GM19328 (cell line): Measurements from ENCODE around the gene TMEM86A.
"Not testable (repeated sequence)": the region's sequence is repeated elsewhere in the genome, so short reads cannot be mapped to it uniquely, and the experiment has no call there.

Experiments
- ATAC-seq: cut with Tn5 transposase; IDR thresholded peaks from one replicate; pipeline ENCODE4 v1.9.1; 2021; ENCODE audit warnings: mild to moderate bottlenecking, moderate library complexity; ENCODE audit not compliant: unreplicated experiment

Gene TMEM86A, protein sequence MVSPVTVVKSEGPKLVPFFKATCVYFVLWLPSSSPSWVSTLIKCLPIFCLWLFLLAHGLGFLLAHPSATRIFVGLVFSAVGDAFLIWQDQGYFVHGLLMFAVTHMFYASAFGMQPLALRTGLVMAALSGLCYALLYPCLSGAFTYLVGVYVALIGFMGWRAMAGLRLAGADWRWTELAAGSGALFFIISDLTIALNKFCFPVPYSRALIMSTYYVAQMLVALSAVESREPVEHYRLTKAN

GRCh38 chr11:18698341-18699268 is at the start of gene TMEM86A:
Gene TMEM86A (plus strand): TSS chr11:18698779. CDS start chr11:18698887, 108 bp downstream.
- peak; percentile 87 for ATAC-seq

- ATAC-seq: no peak
Observed at GRCh38 chr11:18650353-18650752, 48.2 kb upstream of the TMEM86A start.

DNA sequence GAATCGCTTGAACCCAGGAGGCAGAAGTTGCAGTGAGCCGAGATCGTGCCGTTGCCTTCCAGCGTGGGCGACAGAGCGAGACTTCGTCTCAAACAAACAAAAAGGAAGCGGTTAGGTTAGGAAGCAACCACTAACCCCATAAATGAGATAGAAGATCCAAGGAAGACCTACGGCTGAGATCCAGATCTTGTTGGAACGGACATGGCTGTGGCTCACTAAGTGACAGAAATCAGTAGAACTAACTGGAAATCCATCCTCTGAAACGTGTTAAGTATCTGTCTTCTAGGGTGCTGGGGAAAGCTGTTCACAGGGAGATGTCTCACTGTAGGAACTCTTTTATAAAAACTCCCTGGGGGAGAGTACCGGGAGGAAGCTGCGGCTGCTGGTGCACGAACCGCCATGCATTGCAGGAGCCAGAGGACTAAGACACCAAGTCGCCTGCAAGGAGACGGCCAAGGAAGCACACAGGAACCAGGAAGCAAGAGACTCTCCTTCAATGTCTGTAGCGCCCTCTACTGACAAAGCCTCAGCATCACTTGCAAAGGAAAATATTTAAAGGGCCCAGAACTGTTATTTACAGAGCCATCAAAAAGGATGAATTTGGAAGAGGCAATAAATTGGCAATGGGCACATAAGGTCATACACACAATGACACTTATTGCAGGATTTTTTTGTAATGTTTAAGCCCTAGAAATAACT is 47.6 kb upstream of the TMEM86A start:
- no peak for ATAC-seq

DNA sequence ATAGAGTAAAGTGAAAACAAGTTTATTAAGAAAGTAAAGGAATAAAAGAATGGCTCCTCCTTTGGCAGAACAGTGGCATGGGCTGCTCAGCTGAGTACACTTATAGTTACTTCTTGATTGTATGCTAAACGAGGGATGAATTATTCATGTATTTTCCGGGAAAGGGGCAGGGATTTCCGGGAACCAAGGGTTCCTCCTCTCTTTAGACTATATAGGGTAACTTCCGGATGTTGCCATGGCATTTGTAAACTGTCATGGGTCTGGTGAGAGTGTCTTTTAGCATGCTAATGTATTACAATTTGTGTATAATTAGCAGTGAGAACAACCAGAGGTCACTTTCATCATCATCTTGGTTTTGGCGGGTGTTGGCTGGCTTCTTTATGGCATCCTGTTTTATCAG is 40.9 kb upstream of the TMEM86A start:
- ATAC-seq: no peak

GRCh38 chr11:18665353-18665872 is 33.2 kb upstream of the TMEM86A start:
- not testable (repeated sequence) for ATAC-seq

GRCh38 chr11:18668131-18668530 is 30.4 kb upstream of the TMEM86A start:
- no peak for ATAC-seq

DNA sequence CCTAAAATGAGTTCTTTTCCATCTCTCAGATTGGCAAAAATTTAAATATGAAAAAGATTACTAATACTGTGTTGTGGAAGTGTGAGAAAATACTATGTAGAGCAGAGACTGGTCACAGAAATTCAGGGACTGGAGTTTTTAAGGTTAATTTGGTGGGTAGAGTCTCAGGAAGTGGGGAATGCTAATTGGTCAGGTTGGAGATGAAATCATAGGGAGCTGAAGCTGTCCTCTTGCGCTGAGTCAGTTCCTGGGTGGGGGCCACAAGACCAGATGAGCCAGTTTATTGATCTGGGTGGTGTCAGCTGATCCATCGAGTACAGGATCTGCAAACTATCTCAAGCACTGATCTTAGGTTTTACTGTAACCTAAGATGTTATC is 29.4 kb upstream of the TMEM86A start:
- no peak for ATAC-seq

DNA sequence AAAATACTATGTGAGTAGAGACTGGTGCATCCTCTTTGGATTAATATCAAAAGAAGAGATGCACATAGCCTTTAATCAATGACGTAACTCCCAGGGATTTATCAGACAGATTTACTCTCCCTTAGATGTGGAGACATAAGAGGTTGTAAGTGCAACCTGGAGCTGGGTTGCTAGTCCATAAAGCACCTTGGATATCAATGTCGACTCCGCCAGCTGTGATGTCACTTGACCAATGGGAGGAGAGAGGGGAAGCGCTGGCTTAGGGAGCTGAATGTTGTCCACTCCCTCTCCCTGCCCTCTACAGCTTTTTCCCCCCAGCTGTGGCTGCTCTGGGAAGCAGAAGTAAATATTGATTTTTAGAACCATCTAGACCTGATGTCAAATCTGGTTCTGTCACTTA is 28.9 kb upstream of the TMEM86A start:
- no peak for ATAC-seq

GRCh38 chr11:18671246-18671645 is 27.3 kb upstream of the TMEM86A start:
- ATAC-seq: no peak

DNA sequence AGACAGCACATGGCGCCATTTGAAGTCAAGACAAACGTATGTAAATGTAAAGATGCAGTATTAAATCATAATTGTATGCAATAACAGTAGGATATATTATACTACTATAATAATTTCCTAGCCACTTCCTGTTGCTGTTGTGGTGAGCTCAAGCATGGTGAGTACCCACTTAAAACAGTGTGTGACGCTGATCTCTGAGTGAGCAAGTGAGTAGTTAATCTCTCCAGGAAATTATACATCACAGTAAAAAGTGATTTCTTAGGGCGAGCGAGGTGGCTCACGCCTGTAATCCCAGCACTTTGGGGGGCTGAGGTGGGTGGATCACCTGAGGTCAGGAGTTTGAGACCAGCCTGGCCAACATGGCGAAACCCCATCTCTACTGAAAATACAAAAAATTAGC is 26.4 kb upstream of the TMEM86A start:
- not testable (repeated sequence) for ATAC-seq

- ATAC-seq: no peak
Observed at GRCh38 chr11:18676803-18677202, 21.8 kb upstream of the TMEM86A start.

- no peak for ATAC-seq
Observed at GRCh38 chr11:18677560-18677959, 21.0 kb upstream of the TMEM86A start.

DNA sequence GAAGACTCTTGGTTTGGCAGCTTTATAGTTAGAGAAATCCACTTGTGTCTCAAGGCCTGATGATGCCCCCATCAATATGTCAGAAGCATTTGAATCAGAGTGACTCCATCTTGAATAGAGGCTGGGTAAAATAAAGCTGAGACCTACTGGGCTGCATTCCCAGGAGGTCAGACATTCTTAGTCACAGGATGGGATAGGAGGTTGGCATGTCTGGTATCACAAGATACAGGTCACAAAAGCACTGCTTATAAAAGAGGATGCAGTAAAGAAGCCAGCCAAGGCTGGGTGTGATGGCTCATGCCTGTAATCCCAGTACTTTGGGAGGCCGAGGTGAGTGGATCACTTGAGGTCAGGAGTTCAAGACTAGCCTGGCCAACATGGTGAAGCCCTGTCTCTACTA is 16.6 kb upstream of the TMEM86A start:
- ATAC-seq: not testable (repeated sequence)

DNA sequence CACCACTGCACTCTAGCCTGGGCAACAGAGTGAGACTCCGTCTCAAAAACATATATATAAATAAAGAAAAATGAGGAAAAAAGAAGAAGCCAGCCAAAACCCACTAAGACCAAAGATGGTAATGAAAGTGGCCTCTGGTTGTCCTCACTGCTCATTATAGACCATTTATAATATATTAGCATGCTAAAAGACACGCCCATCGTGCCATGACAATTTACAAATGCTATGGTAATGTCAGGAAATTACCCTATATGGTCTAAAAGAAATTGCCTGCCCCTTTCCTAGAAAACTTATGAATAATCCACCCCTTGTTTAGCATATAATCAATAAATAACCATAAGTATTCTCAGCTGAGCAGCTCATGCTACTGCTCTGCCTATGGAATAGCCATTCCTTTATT is 16.1 kb upstream of the TMEM86A start:
- no peak for ATAC-seq

DNA sequence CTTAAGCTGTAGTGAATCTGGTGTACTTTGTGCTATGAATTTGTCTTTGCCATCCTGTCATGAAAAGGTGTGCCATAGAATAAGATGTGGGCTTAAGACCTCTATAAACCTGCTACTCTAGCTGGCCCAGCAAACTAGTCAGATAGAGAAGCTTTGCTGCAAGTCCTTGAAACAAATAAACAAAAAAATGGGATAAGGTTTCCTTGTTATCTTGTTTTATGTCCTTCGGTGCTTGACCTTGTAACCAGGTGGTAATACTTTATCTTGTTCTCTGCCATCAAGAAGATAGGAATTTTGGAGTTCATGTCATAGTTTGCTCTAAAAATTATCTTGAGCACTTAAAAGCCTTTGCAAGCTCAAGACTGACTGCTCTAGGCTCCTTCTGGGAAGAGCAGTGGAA is 14.3 kb upstream of the TMEM86A start:
- ATAC-seq: no peak

DNA sequence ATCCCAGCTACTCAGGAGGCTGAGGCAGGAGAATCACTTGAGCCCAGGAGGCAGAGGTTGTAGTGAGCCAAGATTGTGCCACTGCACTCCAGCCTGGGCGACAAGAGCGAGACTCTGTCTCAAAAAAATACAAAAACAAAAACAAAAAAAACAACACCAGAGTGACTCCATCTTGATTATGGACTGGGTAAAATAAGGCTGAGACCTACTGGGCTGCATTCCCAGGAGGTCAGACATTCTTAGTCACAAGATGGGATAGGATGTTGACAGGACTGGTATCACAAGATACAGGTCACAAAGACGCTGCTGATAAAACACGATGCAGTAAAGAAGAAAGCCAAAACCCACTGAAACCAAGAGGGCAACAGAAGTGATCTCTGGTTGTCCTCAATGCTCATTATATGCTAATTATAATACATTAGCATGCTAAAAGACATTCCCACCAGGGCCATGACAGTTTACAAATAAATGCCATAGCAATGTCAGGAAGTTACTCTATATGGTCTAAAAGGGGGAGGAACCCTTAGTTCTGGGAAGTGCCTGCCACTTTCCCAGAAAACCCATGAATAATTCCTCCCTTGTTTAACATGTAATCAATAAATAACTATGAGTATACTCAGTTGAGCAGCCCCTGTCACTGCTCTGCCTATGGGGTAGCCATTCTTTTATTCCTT is 7.0 kb upstream of the TMEM86A start:
- not testable (repeated sequence) for ATAC-seq

- ATAC-seq: no peak
Observed at GRCh38 chr11:18692941-18693760, 5.4 kb upstream of the TMEM86A start.

DNA sequence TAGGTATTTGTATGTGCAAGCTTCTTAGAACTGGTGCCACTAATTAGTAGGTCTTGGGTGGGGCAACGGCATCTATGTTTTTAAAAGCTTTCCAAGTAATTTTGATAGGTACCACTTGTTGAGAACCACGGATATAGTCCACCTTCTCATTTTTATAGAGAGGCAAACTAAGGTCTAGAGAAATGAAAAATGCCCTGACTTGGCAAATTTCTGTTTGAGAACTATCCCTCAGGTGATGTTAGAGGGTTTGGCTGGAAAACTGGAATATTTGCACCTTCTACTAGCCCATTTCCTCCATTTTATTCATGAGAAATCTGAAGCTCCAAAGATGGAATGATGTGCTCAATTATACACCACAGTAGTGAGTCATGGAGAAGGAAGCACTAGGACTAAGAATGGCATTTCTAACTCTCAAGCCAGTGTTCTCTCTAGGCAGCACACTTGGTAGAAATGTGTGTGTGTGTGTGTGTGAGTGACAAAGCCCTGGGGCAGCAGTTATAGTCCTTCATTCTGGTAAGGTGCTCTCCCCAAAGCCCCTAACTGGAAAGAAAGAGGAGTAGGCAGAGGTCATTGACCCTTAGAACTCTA is 1.8 kb upstream of the TMEM86A start:
- no peak for ATAC-seq

DNA sequence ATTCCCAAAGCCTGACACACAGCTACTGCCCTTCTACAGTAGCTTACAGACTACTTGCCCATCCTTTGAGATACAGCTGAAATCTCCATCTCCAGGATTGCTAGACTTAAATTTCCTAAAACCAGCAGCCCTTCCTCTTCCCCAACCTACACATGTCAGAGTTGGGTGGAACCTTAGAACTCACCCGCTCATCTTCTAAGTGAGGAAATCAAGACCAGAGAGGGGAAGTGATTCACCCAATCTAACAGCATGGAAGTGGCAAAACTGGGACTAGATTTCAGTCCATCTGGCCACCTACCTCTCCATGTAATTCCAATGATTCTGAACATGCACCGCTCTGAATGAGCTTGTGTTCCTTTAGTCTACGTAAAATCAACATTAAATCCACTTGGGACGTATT is 1.0 kb upstream of the TMEM86A start:
- no peak for ATAC-seq

GRCh38 chr11:18699269-18699596 is 654 bp downstream of the TMEM86A start:
- no peak for ATAC-seq
